Measurements from ENCODE around the gene PCNT.
"Not testable (repeated sequence)": the region's sequence is repeated elsewhere in the genome, so short reads cannot be mapped to it uniquely, and the experiment has no call there.

Gene PCNT

DNA sequence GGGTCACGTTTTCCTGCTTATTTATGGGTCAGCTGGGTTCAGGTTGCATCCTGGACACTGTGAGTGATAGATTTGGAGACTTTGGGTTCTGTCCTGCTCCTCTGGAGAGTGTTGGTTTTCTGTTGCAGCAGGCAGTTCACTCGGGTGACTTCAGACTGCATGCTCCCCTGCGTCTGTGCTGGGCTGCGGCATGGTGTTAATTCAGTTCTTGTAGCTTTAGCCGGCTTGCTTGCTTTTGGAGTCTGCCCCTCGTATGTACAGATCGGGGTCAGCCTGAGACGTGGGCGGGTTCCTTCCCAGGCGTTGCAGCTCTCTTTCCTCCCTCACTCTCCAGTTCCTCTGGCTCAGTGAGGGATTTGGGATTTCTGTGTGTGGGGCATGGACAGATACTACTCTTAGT is 38.0 kb downstream of the PCNT start:
- no peak for DNase-seq (ENCODE audit: low spot score)

DNA sequence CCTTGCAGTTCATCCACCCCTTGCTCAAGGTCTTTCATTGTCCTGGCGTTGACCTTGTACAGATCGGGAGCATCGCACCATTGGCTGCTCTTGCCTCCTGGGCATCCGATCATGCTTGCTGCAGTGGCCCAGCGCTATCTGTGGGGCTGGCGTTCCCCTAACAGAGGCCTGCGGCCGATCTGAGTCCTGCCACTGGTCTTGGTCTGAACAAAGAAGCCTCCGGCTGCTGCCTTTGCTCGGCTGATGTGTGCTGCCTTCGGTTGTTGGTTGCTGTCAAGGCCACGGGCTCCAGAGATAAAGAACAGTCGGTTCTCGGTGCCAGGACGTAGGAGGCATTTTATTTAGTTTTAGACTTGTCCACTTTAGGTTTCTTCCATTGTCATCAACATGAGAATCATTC is 39.0 kb downstream of the PCNT start:
- no peak for DNase-seq (ENCODE audit: low spot score)

- no peak for DNase-seq (ENCODE audit: low spot score)
These were observed 39.7 kb downstream of the PCNT start for GRCh38 chr21:46363698-46364097.

GRCh38 chr21:46366091-46366490 is 42.1 kb downstream of the PCNT start:
- DNase-seq (ENCODE audit: low spot score) = no peak

- no peak for DNase-seq (ENCODE audit: low spot score)
These were observed 42.6 kb downstream of the PCNT start for GRCh38 chr21:46366561-46366960.

- no peak for DNase-seq (ENCODE audit: low spot score)
These were observed 43.0 kb downstream of the PCNT start for GRCh38 chr21:46366966-46367365.

DNA sequence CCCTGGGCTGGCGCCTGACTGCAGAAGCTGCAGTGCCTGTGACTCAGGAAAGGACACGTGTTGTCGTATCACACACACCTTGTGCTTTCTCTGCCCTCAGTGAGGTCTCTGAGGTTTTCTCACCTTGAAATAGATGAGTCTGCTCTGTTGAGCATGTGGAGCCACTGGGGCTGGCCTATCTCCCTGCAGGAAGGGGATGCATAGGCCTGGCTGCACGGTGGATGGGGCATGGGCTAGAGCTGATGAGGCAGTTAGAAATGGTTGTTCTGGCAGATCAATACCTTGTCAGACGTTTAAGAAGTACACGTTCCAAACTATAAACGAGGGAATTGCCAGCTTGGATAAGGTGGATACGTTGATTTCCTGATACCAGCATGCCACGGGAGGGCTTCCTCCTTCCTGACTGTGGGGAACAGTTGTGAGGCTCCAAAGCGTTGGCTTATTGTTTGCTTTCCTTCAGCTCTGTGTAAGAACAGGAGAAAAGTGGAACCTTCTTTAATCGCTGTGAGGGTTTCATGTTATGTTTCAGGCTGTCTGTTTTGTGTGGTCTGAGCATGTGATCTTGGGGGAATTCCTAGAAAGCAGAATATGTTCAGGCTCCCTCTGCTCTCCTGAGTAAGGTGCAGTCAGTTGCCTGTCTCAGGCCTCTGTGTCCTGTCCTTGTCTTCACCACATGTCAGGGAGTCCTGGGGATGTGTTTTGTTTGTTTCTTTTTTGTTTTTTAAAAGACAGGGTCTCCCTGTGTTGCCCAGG is 44.8 kb downstream of the PCNT start:
- DNase-seq (ENCODE audit: low spot score) = no peak

GRCh38 chr21:46369520-46370235 is 45.7 kb downstream of the PCNT start:
- DNase-seq (ENCODE audit: low spot score) = no peak

GRCh38 chr21:46371204-46372013 is 47.5 kb downstream of the PCNT start:
- no peak for DNase-seq (ENCODE audit: low spot score)

GRCh38 chr21:46372014-46372485 is 48.1 kb downstream of the PCNT start:
- DNase-seq (ENCODE audit: low spot score) = no peak

- not testable (repeated sequence) for DNase-seq (ENCODE audit: low spot score)
These were observed 49.0 kb downstream of the PCNT start for GRCh38 chr21:46372947-46373346.

GRCh38 chr21:46374761-46375389 is 50.9 kb downstream of the PCNT start:
- no peak for DNase-seq (ENCODE audit: low spot score)

DNA sequence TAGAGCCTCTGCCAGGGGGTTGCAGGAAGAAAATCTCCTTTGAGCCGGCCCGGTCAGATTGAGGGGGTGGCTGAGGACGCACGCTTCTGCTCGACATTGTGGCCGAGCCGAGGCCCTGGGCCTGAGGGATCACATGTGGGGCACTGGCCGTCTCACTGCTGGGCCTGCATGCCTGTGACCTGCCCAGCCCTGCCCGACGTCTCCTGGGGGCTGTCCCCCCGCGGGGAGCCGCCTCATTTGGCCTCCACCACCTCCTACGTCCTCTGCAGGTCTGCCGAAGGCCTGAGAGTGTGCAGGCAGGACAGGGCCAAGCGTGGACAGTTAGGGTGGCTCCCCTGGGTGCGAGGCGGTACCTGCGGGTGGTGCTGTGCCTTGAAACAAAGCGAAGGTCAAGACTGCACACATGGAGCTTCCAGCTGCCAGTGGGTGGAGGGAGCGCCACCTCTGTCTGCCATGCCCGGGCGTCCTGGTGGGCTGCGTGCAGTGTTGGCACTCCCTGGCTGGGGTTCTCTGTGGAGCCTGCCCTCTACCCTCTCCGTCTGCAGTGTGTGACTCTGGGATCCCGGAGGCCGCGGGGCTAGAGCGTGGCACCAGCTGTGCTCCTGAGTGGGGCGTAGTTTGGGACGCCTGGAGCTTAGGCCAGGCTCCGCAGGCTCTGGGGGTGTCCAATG is 51.7 kb downstream of the PCNT start:
- no peak for DNase-seq (ENCODE audit: low spot score)

GRCh38 chr21:46376231-46376628 is 52.3 kb downstream of the PCNT start:
- no peak for DNase-seq (ENCODE audit: low spot score)

DNA sequence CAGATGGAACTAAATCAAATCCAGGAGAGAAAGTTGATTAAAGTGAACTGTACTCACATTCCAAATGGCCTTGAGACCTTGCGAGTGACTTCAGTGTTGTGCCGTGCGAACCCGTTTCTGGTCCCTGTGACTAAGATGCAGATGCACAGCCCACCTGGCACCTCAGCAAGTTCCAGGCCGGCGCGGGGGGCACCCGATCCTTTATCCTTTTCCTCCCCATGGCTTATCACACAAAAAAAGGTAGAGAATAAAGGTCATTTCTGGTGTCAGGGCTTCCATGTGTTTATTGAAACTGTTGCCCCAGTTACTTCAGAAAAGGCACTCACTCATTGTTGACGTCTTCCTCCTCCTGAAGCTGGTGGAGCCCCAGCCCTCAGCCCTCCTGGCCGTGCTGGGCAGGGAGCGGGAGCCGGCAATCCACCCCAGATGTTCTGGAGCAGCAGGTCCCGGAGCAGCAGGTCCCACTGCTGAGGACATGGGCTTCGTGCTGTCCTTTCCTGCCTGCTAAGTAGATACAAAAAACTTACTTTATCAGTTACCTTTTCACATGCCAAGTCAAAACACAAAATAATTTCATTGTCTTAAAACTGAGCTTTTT is 53.0 kb downstream of the PCNT start:
- no peak for DNase-seq (ENCODE audit: low spot score)

DNA sequence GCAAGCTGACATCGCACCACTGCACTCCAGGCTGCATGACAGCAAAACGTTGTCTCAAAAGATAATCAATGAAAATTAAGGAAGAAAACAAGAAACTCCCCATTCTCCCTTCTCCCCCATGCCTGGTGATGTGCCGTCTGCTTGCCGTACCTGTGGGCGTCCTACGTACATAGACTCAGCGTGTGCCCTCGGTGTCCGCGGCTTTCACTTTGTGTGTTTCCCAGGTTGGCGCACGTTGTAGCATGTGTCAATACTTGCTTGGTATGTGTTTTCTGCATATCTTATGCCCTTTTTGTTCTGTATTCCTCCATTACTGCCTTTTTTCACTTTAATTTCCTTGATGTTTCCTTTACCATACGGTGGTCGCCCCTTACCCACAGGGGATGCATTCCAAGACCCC is 53.8 kb downstream of the PCNT start:
- no peak for DNase-seq (ENCODE audit: low spot score)

- no peak for DNase-seq (ENCODE audit: low spot score)
These were observed 55.1 kb downstream of the PCNT start for GRCh38 chr21:46379105-46379504.

DNA sequence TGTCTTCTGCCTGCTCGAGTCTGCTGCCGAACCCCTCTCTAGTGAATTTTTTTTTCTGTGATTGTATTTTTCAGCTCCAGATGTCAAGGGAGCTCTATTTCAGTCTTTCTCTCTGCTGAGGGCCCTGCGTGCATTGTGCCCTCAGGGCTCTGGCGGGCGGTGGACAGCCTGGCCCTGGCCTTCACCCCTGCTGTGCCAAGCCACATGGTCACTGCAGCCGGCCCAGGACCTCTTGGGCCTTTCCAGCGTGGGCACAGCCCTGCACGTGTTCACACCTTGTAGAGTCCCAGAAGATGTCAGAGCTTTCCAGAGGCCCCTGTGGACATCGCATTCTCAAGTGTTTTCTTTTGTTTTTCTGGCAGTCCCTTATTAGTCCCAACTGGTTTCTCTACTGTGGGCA is 55.7 kb downstream of the PCNT start:
- DNase-seq (ENCODE audit: low spot score) = no peak

DNA sequence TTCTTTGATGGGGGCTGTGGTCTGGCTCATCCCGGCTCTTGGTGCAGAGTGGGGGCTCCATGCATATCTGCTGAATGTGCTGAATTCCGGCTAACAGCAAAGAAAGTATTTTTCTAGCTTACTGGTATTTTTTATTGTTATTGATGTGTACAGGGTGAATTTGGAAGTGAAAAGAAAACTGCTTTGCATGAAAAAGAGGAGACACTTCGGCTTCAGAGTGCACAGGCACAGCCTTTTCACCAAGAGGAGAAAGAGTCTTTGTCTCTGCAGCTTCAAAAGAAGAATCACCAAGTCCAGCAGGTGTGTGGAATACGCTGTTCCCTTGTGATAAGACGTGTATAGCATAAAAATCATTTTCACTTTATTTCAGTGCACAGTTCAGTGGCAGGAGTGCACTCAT is 57.6 kb downstream of the PCNT start:
- DNase-seq (ENCODE audit: low spot score) = no peak

DNA sequence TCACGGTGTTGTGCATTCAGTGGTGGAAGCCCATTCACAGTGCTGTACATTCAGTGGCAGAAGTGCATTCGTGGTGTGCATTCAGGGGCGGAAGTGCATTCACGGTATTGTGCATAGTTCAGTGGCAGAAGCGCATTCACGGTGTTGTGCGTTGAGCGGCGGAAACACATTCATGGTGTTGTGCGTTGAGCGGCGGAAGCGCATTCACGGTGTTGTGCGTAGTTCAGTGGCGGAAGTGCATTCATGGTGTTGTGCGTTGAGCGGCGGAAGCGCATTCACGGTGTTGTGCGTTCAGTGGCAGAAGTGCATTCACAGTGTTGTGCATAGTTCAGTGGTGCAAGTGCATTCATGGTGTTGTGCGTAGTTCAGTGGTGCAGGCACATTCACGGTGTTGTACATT is 60.6 kb downstream of the PCNT start:
- DNase-seq (ENCODE audit: low spot score) = no peak
